Activated B cell treated with CpG ODN at 0.5 μM for 24 hours (primary cell): ENCODE data around the gene GRK6. TPM values are rescaled to one million over a fixed set of nuclear protein-coding genes. Genes with fewer than 3 reads are reported as not detected.

Experiments
- ATAC-seq: fragments of 200-7000 bp; cut with Tn5 transposase; one replicate; pipeline ENCODE4 v1.10.0; 2021; ENCODE audit warnings: low read depth, mild to moderate bottlenecking, moderate library complexity
- CTCF ChIA-PET: fragments of 350-600 bp; sonication (Branson Sonifier 250); formaldehyde crosslinking; loops from one replicate; lab custom pipeline; 2021; ENCODE audit warnings: antibody characterized with exemption; lab: Charles Lee
- POLR2A ChIA-PET: fragments of 350-600 bp; sonication (Branson Sonifier 250); formaldehyde crosslinking; loops from one replicate; lab custom pipeline; 2021; ENCODE audit warnings: antibody characterized with exemption; lab: Charles Lee
- DNase-seq: peaks from one replicate; pipeline ENCODE4 v3.0.0; 2022
- H3K27ac Mint-ChIP-seq: one replicate; pipeline ENCODE4 v1.8.0; 2020; ENCODE audit warnings: mixed read lengths
- H3K27me3 Mint-ChIP-seq: one replicate; pipeline ENCODE4 v1.8.0; 2021; ENCODE audit warnings: mixed read lengths
- H3K36me3 Mint-ChIP-seq: one replicate; pipeline ENCODE4 v1.8.0; 2021; ENCODE audit warnings: low read depth, mixed read lengths
- H3K4me1 Mint-ChIP-seq: one replicate; pipeline ENCODE4 v1.8.0; 2021; ENCODE audit warnings: mixed read lengths
- H3K4me3 Mint-ChIP-seq: one replicate; pipeline ENCODE4 v1.8.0; 2020; ENCODE audit warnings: mild to moderate bottlenecking, mixed read lengths
- H3K9me3 Mint-ChIP-seq: one replicate; pipeline ENCODE4 v1.8.0; 2020; ENCODE audit warnings: mixed read lengths
- intact Hi-C: fragments of 100-400 bp; cut with micrococcal nuclease; formaldehyde crosslinking; loops from one replicate; pipeline ENCODE4 v1.15.1; 2024
- total RNA-seq: library from RNA; stranded (reverse); gene quantifications from 2 replicates; pipeline ENCODE4 v1.2.3, GENCODE V29; 2022
- TF ChIP-seq, protein P1 (sequence below): fragments of 200-600 bp; IDR thresholded peaks from one replicate; pipeline ENCODE4 v1.8.0; 2022; ENCODE audit warnings: antibody characterized with exemption, mild to moderate bottlenecking

Gene GRK6
- total RNA-seq, 1 donor from 2014 or later = 92.6 TPM

DNA sequence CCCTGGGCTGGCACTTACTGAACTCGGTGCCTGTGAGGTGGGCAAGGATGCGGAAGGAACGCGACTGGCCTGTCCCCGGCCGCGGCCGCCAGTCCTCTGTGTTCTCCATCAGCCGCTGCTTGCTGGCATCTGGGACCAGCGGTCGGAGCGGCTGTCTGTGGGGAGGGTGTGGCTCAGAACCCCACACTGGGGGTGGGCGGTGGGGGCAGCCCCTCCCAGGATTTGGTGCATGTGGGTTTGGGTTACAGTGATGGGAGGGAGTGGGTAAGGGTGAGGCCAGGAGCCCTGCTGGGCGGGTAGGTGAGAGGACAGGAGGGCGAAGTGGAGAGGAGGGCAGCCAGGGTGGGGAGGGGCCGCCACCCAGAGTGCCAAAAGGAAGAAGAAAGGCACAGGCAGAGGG, 64.5 kb downstream of the GRK6 start:
- Mint-ChIP-seq H3K4me1 (peaks cover 35% of the 10 kb centered on the region), H3K36me3 (peaks cover 10% of the 10 kb centered on the region), H3K9me3 (no peaks in the 10 kb centered on the region), H3K27ac (no peak overlapping the region), H3K27me3 (no peaks in the 10 kb centered on the region), H3K4me3 (no peak overlapping the region)
- ChIA-PET POLR2A (no interaction called here), CTCF (no interaction called here)
- intact Hi-C loops = no loop called here
- ATAC-seq (no peak), DNase-seq (no peak)
- TF ChIP-seq, protein P1, sequence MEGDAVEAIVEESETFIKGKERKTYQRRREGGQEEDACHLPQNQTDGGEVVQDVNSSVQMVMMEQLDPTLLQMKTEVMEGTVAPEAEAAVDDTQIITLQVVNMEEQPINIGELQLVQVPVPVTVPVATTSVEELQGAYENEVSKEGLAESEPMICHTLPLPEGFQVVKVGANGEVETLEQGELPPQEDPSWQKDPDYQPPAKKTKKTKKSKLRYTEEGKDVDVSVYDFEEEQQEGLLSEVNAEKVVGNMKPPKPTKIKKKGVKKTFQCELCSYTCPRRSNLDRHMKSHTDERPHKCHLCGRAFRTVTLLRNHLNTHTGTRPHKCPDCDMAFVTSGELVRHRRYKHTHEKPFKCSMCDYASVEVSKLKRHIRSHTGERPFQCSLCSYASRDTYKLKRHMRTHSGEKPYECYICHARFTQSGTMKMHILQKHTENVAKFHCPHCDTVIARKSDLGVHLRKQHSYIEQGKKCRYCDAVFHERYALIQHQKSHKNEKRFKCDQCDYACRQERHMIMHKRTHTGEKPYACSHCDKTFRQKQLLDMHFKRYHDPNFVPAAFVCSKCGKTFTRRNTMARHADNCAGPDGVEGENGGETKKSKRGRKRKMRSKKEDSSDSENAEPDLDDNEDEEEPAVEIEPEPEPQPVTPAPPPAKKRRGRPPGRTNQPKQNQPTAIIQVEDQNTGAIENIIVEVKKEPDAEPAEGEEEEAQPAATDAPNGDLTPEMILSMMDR = no peak

DNA sequence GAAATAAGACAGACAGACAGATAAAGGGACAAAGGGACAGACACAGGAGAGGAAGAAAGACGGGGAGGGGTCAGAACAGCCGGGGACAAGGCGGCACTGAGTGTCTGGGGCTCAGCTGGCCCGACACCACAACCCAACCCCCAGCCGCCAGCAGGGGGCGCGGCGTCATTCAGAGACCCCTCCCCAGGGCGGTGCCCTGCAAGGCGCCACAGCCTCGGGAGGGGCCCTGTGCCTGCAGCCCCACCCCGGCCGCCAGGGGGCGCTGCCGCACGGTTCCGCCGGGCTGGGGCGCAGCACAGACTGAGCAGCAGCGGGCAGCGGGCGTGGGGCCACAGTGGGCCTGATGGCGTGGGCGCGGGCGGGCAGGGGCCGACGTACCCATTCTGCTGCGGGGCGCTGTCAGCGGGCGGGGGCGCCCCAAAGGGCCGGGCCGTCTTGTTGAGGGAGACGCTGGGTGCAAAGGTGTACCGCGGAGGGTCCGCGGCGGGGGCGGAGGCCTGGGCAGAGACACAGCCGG, 65.0 kb downstream of the GRK6 start:
- no peak for ATAC-seq
- POLR2A ChIA-PET = no interaction called here
- Mint-ChIP-seq H3K36me3 (peaks cover 10% of the 10 kb centered on the region), H3K4me3 (no peak overlapping the region), H3K4me1 (peaks cover 40% of the 10 kb centered on the region), H3K9me3 (no peaks in the 10 kb centered on the region), H3K27ac (no peak overlapping the region), H3K27me3 (no peaks in the 10 kb centered on the region)
- TF ChIP-seq, protein P1 = no peak
- DNase-seq = no peak
- CTCF ChIA-PET = interaction anchor here (1.1 kb wide), 1 partner anchor 10 kb away, joined by 4 read pairs; no protein-coding TSS in a partner anchor
- intact Hi-C loops = no loop called here

DNA sequence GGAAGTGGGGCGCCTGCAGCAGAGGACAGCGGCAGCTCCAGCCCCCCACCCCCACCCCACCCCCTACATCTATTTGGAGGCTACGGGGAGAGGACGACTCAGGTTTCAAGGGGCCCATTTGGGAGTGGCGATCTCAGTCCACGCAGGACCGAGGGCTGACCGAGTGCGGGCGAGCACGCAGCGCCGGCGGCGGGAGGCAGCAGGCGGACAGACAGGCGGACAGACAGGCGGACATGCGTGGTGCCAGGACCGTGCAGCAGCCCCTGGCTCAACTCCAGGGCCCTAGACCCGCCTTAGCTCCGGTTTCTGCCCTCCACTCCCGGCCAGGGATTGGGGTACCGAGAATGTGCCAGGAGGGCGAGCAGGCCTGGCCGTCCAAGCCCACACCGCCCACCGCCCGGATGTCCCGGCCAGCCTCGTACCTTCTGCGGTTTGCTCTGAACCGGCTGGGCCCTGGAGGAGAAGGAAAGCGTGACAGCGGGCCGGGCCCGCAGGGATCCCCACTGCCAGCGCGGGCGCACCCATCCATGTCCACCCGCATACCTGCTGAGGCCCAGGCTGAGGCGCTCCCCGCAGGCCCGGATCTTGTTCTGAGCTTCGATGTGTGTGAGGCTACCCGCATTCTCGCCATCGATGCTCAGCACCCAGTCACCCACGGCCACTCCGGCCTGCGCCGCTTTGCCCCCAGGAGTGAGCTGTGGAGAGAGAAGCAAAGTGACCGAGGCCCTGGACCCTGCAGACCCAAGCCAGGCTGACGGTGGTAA, 65.7 kb downstream of the GRK6 start:
- TF ChIP-seq, protein P1 = no peak
- no peak for ATAC-seq
- Mint-ChIP-seq H3K9me3 (no peaks in the 10 kb centered on the region), H3K27ac (no peak overlapping the region), H3K4me1 (peaks cover 41% of the 10 kb centered on the region), H3K36me3 (peaks cover 9% of the 10 kb centered on the region), H3K4me3 (no peak overlapping the region), H3K27me3 (no peaks in the 10 kb centered on the region)
- DNase-seq = no peak
- ChIA-PET CTCF (interaction anchor here (1.1 kb wide), 1 partner anchor 10 kb away, joined by 4 read pairs; no protein-coding TSS in a partner anchor), POLR2A (interaction anchor here (0.6 to 7.7 kb wide), 2 partner anchors 13 to 17 kb away, joined by 3 to 96 read pairs; partner anchors contain the start of gene DOK3)
- intact Hi-C loops = no loop called here

Other genes with a start within 250 kb of the GRK6 start
- 35.6 and 36.3 TPM in 2 replicates for gene RAB24, start 123.0 kb upstream of the GRK6 start, total RNA-seq
- 141 and 160 TPM in 2 replicates for gene PRELID1, start 122.9 kb upstream of the GRK6 start, total RNA-seq
- gene MXD3, start 114.8 kb upstream of the GRK6 start, total RNA-seq = 7.6 and 9.1 TPM in 2 replicates
- 88.0 and 89.7 TPM in 2 replicates for gene LMAN2, start 75.0 kb upstream of the GRK6 start, total RNA-seq
- gene RGS14, start 68.8 kb upstream of the GRK6 start, total RNA-seq = 50.6 and 58.3 TPM in 2 replicates
- not detected in 2 replicates for gene SLC34A1, start 42.2 kb upstream of the GRK6 start, total RNA-seq
- not detected in 2 replicates for gene PFN3, start 26.0 kb upstream of the GRK6 start, total RNA-seq
- 0.31 TPM in 1 of 2 replicates, not detected in the other for gene F12, start 17.1 kb upstream of the GRK6 start, total RNA-seq
- gene PRR7, start 20.1 kb downstream of the GRK6 start, total RNA-seq = 2.4 and 3.2 TPM in 2 replicates
- gene DBN1, start 47.0 kb downstream of the GRK6 start, total RNA-seq = 2.0 and 3.9 TPM in 2 replicates
- 17.0 and 17.7 TPM in 2 replicates for gene PDLIM7, start 70.9 kb downstream of the GRK6 start, total RNA-seq
- 82.5 and 88.5 TPM in 2 replicates for gene DOK3, start 83.2 kb downstream of the GRK6 start, total RNA-seq
- 128 and 144 TPM in 2 replicates for gene DDX41, start 90.3 kb downstream of the GRK6 start, total RNA-seq
- gene FAM193B, start 127.9 kb downstream of the GRK6 start, total RNA-seq = 108 and 121 TPM in 2 replicates
- 78.4 and 82.2 TPM in 2 replicates for gene TMED9, start 165.5 kb downstream of the GRK6 start, total RNA-seq
- gene B4GALT7, start 173.5 kb downstream of the GRK6 start, total RNA-seq = 36.3 and 42.3 TPM in 2 replicates